Liver (tissue), 3 donors: ENCODE measurements around the gene CAMKK1.

Source experiments
- TF ChIP-seq, protein P1 (sequence below): IDR thresholded peaks from 2 replicates; pipeline ENCODE4 v1.6.1; 2016; ENCODE audit warnings: antibody characterized with exemption
- TF ChIP-seq, protein P2 (sequence below): IDR thresholded peaks from 2 replicates; pipeline ENCODE4 v1.6.1; 2016; ENCODE audit warnings: antibody characterized with exemption, mild to moderate bottlenecking
- TF ChIP-seq, protein P3 (sequence below): IDR thresholded peaks from 2 replicates; pipeline ENCODE4 v1.6.1; 2016; ENCODE audit warnings: antibody characterized with exemption
- TF ChIP-seq, protein P4 (sequence below): fragments of 150-350 bp; IDR thresholded peaks from 2 replicates; pipeline ENCODE4 v1.5.1; 2017; ENCODE audit warnings: improper control_type of control experiment, low read depth, low read length; ENCODE audit not compliant: missing input control
- donor health status: healthy.
- donor health status: healthy.

DNA sequence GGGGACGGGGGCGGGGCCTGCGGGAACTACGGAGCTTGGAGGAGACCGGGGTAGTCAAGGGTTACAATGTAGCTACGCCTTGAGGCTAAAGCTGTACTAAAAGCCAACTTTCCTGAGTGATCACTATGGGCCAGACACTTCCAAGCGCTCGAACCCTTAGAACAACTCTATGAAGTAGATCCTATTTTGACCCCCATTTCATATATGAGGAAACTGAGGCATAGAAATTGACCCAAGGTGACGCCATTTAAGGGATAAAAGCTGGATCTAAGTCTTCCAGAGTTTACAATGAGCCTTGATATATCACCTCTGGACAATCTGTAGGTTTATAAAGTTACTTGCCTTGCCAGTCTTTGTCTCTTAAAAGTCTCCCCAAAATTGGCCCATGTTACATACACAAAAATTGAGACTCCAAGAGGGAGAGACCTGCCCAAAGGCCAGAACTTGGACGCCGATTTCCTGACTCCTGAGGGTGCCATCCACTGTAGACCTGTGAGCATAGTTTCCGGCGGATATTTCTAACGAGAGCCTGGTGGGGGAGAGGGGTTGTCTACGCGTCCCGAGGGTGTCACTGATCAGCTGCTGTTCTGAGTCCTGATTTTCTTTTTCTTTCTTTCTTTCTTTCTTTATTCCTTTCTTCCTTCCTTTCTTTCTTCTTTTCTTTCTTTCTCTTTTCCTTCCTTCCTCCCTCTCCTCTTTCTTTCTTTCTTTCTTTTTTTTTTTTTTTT lies 46.3 kb downstream of the CAMKK1 start:
- TF ChIP-seq, protein P1, sequence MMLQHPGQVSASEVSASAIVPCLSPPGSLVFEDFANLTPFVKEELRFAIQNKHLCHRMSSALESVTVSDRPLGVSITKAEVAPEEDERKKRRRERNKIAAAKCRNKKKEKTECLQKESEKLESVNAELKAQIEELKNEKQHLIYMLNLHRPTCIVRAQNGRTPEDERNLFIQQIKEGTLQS: no peak
- TF ChIP-seq, protein P2, sequence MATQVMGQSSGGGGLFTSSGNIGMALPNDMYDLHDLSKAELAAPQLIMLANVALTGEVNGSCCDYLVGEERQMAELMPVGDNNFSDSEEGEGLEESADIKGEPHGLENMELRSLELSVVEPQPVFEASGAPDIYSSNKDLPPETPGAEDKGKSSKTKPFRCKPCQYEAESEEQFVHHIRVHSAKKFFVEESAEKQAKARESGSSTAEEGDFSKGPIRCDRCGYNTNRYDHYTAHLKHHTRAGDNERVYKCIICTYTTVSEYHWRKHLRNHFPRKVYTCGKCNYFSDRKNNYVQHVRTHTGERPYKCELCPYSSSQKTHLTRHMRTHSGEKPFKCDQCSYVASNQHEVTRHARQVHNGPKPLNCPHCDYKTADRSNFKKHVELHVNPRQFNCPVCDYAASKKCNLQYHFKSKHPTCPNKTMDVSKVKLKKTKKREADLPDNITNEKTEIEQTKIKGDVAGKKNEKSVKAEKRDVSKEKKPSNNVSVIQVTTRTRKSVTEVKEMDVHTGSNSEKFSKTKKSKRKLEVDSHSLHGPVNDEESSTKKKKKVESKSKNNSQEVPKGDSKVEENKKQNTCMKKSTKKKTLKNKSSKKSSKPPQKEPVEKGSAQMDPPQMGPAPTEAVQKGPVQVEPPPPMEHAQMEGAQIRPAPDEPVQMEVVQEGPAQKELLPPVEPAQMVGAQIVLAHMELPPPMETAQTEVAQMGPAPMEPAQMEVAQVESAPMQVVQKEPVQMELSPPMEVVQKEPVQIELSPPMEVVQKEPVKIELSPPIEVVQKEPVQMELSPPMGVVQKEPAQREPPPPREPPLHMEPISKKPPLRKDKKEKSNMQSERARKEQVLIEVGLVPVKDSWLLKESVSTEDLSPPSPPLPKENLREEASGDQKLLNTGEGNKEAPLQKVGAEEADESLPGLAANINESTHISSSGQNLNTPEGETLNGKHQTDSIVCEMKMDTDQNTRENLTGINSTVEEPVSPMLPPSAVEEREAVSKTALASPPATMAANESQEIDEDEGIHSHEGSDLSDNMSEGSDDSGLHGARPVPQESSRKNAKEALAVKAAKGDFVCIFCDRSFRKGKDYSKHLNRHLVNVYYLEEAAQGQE: no peak
- TF ChIP-seq, protein P3, sequence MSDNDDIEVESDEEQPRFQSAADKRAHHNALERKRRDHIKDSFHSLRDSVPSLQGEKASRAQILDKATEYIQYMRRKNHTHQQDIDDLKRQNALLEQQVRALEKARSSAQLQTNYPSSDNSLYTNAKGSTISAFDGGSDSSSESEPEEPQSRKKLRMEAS: no peak
- TF ChIP-seq, protein P4, sequence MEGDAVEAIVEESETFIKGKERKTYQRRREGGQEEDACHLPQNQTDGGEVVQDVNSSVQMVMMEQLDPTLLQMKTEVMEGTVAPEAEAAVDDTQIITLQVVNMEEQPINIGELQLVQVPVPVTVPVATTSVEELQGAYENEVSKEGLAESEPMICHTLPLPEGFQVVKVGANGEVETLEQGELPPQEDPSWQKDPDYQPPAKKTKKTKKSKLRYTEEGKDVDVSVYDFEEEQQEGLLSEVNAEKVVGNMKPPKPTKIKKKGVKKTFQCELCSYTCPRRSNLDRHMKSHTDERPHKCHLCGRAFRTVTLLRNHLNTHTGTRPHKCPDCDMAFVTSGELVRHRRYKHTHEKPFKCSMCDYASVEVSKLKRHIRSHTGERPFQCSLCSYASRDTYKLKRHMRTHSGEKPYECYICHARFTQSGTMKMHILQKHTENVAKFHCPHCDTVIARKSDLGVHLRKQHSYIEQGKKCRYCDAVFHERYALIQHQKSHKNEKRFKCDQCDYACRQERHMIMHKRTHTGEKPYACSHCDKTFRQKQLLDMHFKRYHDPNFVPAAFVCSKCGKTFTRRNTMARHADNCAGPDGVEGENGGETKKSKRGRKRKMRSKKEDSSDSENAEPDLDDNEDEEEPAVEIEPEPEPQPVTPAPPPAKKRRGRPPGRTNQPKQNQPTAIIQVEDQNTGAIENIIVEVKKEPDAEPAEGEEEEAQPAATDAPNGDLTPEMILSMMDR: no peak
